ENCODE data around the gene TRIM65.

GRCh38 chr17:75899353-75899752 lies 2.6 kb upstream of the TRIM65 start:
- TF ChIP-seq, protein P1, sequence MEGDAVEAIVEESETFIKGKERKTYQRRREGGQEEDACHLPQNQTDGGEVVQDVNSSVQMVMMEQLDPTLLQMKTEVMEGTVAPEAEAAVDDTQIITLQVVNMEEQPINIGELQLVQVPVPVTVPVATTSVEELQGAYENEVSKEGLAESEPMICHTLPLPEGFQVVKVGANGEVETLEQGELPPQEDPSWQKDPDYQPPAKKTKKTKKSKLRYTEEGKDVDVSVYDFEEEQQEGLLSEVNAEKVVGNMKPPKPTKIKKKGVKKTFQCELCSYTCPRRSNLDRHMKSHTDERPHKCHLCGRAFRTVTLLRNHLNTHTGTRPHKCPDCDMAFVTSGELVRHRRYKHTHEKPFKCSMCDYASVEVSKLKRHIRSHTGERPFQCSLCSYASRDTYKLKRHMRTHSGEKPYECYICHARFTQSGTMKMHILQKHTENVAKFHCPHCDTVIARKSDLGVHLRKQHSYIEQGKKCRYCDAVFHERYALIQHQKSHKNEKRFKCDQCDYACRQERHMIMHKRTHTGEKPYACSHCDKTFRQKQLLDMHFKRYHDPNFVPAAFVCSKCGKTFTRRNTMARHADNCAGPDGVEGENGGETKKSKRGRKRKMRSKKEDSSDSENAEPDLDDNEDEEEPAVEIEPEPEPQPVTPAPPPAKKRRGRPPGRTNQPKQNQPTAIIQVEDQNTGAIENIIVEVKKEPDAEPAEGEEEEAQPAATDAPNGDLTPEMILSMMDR (IDR thresholded peaks at IDR 0.05), result no peak
- no peak for TF ChIP-seq POLR2A (IDR thresholded peaks at IDR 0.05)

Measured in right lobe of liver (tissue), 4 donors.